Activated CD8-positive, alpha-beta T cell treated with anti-CD3 and anti-CD28 coated beads, Interleukin-2, amount 10 ng/mL, durations not matched to agents 7 days and 5 days (primary cell): ENCODE data around the gene SRGAP3. TPM values are rescaled to one million over a fixed set of nuclear protein-coding genes. Genes with fewer than 3 reads are reported as not detected.

Experiments
- ATAC-seq: fragments of 150-1000 bp; cut with Tn5 transposase; one replicate; pipeline ENCODE4 v1.10.0; 2021; ENCODE audit warnings: moderate library complexity
- CTCF ChIA-PET: fragments of 350-600 bp; sonication (Branson Sonifier 250); formaldehyde crosslinking; loops from one replicate; lab custom pipeline; 2021; ENCODE audit warnings: antibody characterized with exemption; lab: Charles Lee
- POLR2A ChIA-PET: fragments of 350-600 bp; sonication (Branson Sonifier 250); formaldehyde crosslinking; loops from one replicate; lab custom pipeline; 2021; ENCODE audit warnings: antibody characterized with exemption; lab: Charles Lee
- DNase-seq: peaks from one replicate; pipeline ENCODE4 v3.0.0-alpha.2; 2020
- H3K27ac Mint-ChIP-seq: one replicate; pipeline ENCODE4 v1.8.0; 2021; ENCODE audit warnings: mild to moderate bottlenecking, mixed read lengths
- H3K27me3 Mint-ChIP-seq: one replicate; pipeline ENCODE4 v1.8.0; 2021; ENCODE audit warnings: low read depth, mixed read lengths
- H3K36me3 Mint-ChIP-seq: one replicate; pipeline ENCODE4 v1.8.0; 2021; ENCODE audit warnings: low read depth, mixed read lengths
- H3K4me1 Mint-ChIP-seq: one replicate; pipeline ENCODE4 v1.8.0; 2021; ENCODE audit warnings: low read depth, mixed read lengths
- H3K4me3 Mint-ChIP-seq: one replicate; pipeline ENCODE4 v1.8.0; 2021; ENCODE audit warnings: mild to moderate bottlenecking, mixed read lengths
- H3K9me3 Mint-ChIP-seq: one replicate; pipeline ENCODE4 v1.8.0; 2022; ENCODE audit warnings: mixed read lengths; ENCODE audit not compliant: insufficient read depth
- total RNA-seq, 2 experiments: library from RNA; stranded (reverse); gene quantifications; one replicate each; pipeline ENCODE4 v1.2.3, GENCODE V29; 2021

SRGAP3 gene
- total RNA-seq, 2 experiments from 2014 or later, result 5.3 to 5.9 TPM

GRCh38 chr3:9183011-9183410 lies 66.4 kb downstream of the SRGAP3 start:
- DNase-seq (no peak), ATAC-seq (no peak)
- no peak overlapping the region for H3K4me3 Mint-ChIP-seq
- peaks cover 15% of the 10 kb centered on the region for H3K27me3 Mint-ChIP-seq
- no peaks in the 10 kb centered on the region for H3K9me3 Mint-ChIP-seq
- H3K4me1 Mint-ChIP-seq, result peaks cover 36% of the 10 kb centered on the region
- H3K36me3 Mint-ChIP-seq, result peaks cover 6% of the 10 kb centered on the region
- CTCF ChIA-PET, result no interaction called here
- POLR2A ChIA-PET, result no interaction called here
- no peak overlapping the region for H3K27ac Mint-ChIP-seq

DNA sequence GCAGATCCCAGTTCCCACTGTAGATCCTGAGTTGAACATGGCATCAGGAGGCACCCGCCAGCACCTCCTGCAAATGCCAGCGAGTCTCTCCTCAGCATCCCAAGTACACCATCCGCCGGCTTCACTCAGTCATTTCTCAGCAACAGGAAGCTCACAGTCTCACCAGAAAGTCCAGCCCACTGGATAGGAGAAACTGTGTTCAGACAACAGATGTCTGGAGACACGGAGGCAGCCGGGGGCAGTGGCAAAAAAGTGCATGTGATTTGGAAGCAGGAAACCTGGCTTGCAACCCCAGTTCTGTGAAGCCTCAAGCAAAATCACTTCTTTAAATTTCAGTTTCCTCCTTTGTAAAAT lies 68.7 kb downstream of the SRGAP3 start:
- ATAC-seq (peak; percentile 40), DNase-seq (peak; percentile 39)
- Mint-ChIP-seq H3K4me1 (peaks cover 53% of the 10 kb centered on the region), H3K36me3 (peaks cover 16% of the 10 kb centered on the region), H3K4me3 (peak overlapping the region; percentile 60), H3K27me3 (peaks cover 6% of the 10 kb centered on the region), H3K27ac (peak overlapping the region; percentile 87), H3K9me3 (peaks cover 7% of the 10 kb centered on the region)
- CTCF ChIA-PET, result interaction anchor here (1.4 to 1.5 kb wide), 3 partner anchors 10 to 69 kb away, joined by 3 to 10 read pairs (median 5); partner anchors contain the start of gene SRGAP3
- POLR2A ChIA-PET, result no interaction called here

- Mint-ChIP-seq H3K27ac (peak overlapping the region; percentile 87), H3K27me3 (peaks cover 6% of the 10 kb centered on the region), H3K4me3 (peak overlapping the region; percentile 60), H3K9me3 (peaks cover 7% of the 10 kb centered on the region), H3K4me1 (peaks cover 54% of the 10 kb centered on the region), H3K36me3 (peaks cover 16% of the 10 kb centered on the region)
- ATAC-seq, result peak; percentile 63
- peak; percentile 53 for DNase-seq
- POLR2A ChIA-PET, result no interaction called here
- CTCF ChIA-PET, result interaction anchor here (1.4 to 1.5 kb wide), 3 partner anchors 11 to 69 kb away, joined by 3 to 10 read pairs (median 5); partner anchors contain the start of gene SRGAP3
Measured at GRCh38 chr3:9179826-9180763, 69.4 kb downstream of the SRGAP3 start.

GRCh38 chr3:9178697-9179096 lies 70.7 kb downstream of the SRGAP3 start:
- Mint-ChIP-seq H3K4me1 (peaks cover 64% of the 10 kb centered on the region), H3K27me3 (peaks cover 10% of the 10 kb centered on the region), H3K36me3 (peaks cover 16% of the 10 kb centered on the region), H3K9me3 (peaks cover 7% of the 10 kb centered on the region), H3K27ac (peak overlapping the region; percentile 76), H3K4me3 (peak overlapping the region; percentile 42)
- ChIA-PET POLR2A (no interaction called here), CTCF (no interaction called here)
- ATAC-seq (peak; percentile 37), DNase-seq (peak; percentile 69)

- no peak overlapping the region for H3K27ac Mint-ChIP-seq
- DNase-seq (no peak), ATAC-seq (no peak)
- peaks cover 16% of the 10 kb centered on the region for H3K36me3 Mint-ChIP-seq
- peaks cover 7% of the 10 kb centered on the region for H3K9me3 Mint-ChIP-seq
- POLR2A ChIA-PET, result no interaction called here
- H3K4me1 Mint-ChIP-seq, result peaks cover 65% of the 10 kb centered on the region
- CTCF ChIA-PET, result no interaction called here
- peaks cover 4% of the 10 kb centered on the region for H3K27me3 Mint-ChIP-seq
- no peak overlapping the region for H3K4me3 Mint-ChIP-seq
Measured at GRCh38 chr3:9175421-9175820, 74.0 kb downstream of the SRGAP3 start.

DNA sequence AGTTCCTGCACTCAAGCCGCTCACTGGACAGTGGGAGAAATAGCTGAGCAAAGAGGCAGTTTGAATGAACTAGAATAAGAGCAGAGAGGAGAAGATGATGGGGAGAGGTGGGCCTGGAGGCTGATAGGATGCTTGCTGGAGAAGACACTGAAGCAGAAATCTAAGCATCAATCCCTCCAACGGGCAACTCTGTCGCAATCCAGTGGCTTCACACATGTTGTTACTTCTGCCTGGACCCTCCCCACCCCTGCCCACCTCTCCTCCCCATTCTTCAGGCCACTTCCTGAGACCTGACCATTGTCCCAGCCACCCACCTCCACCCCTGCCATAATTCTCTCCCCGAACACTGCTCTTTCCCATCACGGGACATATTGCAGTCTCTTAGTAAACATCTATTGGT lies 76.0 kb downstream of the SRGAP3 start:
- no peak overlapping the region for H3K27ac Mint-ChIP-seq
- peaks cover 7% of the 10 kb centered on the region for H3K9me3 Mint-ChIP-seq
- ChIA-PET CTCF (no interaction called here), POLR2A (no interaction called here)
- DNase-seq, result no peak
- no peak overlapping the region for H3K4me3 Mint-ChIP-seq
- H3K27me3 Mint-ChIP-seq, result peaks cover 4% of the 10 kb centered on the region
- H3K36me3 Mint-ChIP-seq, result peaks cover 12% of the 10 kb centered on the region
- H3K4me1 Mint-ChIP-seq, result peaks cover 46% of the 10 kb centered on the region
- ATAC-seq, result no peak

- H3K27me3 Mint-ChIP-seq, result peaks cover 4% of the 10 kb centered on the region
- H3K27ac Mint-ChIP-seq, result no peak overlapping the region
- ATAC-seq (no peak), DNase-seq (no peak)
- peaks cover 7% of the 10 kb centered on the region for H3K9me3 Mint-ChIP-seq
- ChIA-PET POLR2A (no interaction called here), CTCF (no interaction called here)
- H3K4me1 Mint-ChIP-seq, result peaks cover 40% of the 10 kb centered on the region
- peaks cover 10% of the 10 kb centered on the region for H3K36me3 Mint-ChIP-seq
- no peak overlapping the region for H3K4me3 Mint-ChIP-seq
Measured at GRCh38 chr3:9172851-9173321, 76.6 kb downstream of the SRGAP3 start.

GRCh38 chr3:9170851-9171160 lies 78.6 kb downstream of the SRGAP3 start:
- H3K36me3 Mint-ChIP-seq, result no peaks in the 10 kb centered on the region
- H3K4me1 Mint-ChIP-seq, result peaks cover 24% of the 10 kb centered on the region
- H3K4me3 Mint-ChIP-seq, result no peak overlapping the region
- no peaks in the 10 kb centered on the region for H3K9me3 Mint-ChIP-seq
- DNase-seq (no peak), ATAC-seq (no peak)
- ChIA-PET CTCF (no interaction called here), POLR2A (no interaction called here)
- H3K27ac Mint-ChIP-seq, result no peak overlapping the region
- peaks cover 4% of the 10 kb centered on the region for H3K27me3 Mint-ChIP-seq

DNA sequence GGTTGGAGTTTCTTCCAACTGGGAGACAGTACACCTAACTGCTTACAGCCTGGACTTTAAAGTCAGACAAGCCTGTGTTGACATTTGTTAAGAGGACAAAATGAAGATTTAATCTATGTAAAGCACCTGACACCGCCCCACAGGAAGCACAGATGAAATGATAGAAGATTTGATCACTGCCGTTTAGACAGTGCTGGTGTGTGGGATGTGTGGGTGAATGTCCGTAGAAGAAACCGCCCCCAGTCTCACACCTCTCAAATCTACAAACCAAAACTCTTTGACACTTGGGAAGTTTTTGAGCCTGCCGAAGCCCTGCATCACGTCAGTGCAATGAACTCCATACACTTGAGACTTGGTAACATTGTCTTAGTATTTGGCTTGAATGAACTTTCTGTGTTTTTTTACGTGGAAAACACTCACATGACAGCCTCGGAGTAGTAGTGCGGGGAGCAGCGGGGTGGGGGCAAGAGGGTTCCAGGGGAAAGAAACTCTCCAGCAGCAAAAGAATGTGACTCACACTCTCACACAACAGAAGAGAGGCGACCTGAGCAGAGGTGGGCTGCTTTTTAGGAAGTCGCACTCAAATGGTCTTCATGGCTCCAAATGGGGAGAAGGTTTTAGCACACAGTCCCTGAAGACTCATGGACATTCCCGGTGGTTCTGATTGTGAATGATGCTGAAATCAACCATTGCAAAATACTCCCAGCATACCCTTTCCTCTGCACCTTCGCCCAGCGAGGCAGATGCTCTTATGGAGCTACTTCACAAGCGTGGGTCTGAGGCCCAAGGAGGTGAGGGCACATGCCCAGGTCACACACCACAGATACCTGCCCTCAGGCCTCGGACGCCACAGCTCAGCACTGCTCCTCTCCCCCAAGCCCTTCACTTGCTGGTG lies 79.2 kb downstream of the SRGAP3 start:
- DNase-seq (peak; percentile 52), ATAC-seq (peak; percentile 59)
- no peaks in the 10 kb centered on the region for H3K9me3 Mint-ChIP-seq
- H3K27ac Mint-ChIP-seq, result peak overlapping the region; percentile 56
- H3K4me1 Mint-ChIP-seq, result peaks cover 24% of the 10 kb centered on the region
- peaks cover 4% of the 10 kb centered on the region for H3K27me3 Mint-ChIP-seq
- ChIA-PET POLR2A (no interaction called here), CTCF (interaction anchor here (2.5 kb wide), 1 partner anchor 132 kb away, joined by 11 read pairs; no protein-coding TSS in a partner anchor)
- peak overlapping the region; percentile 19 for H3K4me3 Mint-ChIP-seq
- no peaks in the 10 kb centered on the region for H3K36me3 Mint-ChIP-seq

- H3K27ac Mint-ChIP-seq, result peak overlapping the region; percentile 69
- H3K27me3 Mint-ChIP-seq, result peaks cover 4% of the 10 kb centered on the region
- DNase-seq, result no peak
- H3K36me3 Mint-ChIP-seq, result no peaks in the 10 kb centered on the region
- no peaks in the 10 kb centered on the region for H3K9me3 Mint-ChIP-seq
- H3K4me1 Mint-ChIP-seq, result peaks cover 20% of the 10 kb centered on the region
- CTCF ChIA-PET, result interaction anchor here (2.5 kb wide), 1 partner anchor 133 kb away, joined by 11 read pairs; no protein-coding TSS in a partner anchor
- H3K4me3 Mint-ChIP-seq, result peak overlapping the region; percentile 26
- POLR2A ChIA-PET, result interaction anchor here (0.6 to 1.2 kb wide), 2 partner anchors 8 to 159 kb away, joined by 3 to 4 read pairs; no protein-coding TSS in a partner anchor
- ATAC-seq, result no peak
Measured at GRCh38 chr3:9169326-9169725, 80.1 kb downstream of the SRGAP3 start.

DNA sequence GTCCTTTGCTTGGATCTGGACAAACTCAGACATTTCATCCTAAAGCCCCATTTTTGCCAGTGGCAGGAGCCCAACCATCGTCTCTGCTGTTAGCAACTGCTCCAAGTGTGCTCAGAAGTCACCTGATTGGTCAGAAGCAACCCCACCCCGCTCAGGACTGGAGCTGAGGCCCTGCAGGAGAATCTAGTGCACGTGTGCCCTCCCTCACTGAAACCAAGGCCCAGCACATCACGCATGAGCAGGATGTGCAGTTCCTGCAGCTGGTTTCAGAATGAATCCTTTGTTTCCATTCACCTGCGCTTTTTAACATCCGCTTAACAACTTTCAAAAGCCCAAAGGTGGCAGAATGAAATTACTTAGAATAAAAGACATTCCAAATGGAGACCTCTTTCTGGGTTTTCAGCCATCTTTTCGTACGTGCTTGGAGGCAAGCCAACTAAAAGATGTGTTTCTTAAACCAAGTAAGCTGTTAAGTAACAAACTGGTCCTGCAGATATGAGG lies 81.2 kb downstream of the SRGAP3 start:
- Mint-ChIP-seq H3K27ac (peak overlapping the region; percentile 69), H3K27me3 (no peaks in the 10 kb centered on the region), H3K9me3 (no peaks in the 10 kb centered on the region), H3K4me1 (peaks cover 10% of the 10 kb centered on the region), H3K36me3 (no peaks in the 10 kb centered on the region), H3K4me3 (peak overlapping the region; percentile 26)
- DNase-seq, result peak; percentile 84
- peak; percentile 88 for ATAC-seq
- ChIA-PET CTCF (interaction anchor here (0.8 to 2.5 kb wide), 4 partner anchors 8 to 180 kb away, joined by 3 to 11 read pairs (median 3); no protein-coding TSS in a partner anchor), POLR2A (interaction anchor here (1.0 to 1.2 kb wide), 2 partner anchors 9 to 13 kb away, joined by 3 to 4 read pairs; no protein-coding TSS in a partner anchor)
